ENCODE results near the gene ARF1.
"Not testable (repeated sequence)": the region's sequence is repeated elsewhere in the genome, so short reads cannot be mapped to it uniquely, and the experiment has no call there.

Gene ARF1

DNA sequence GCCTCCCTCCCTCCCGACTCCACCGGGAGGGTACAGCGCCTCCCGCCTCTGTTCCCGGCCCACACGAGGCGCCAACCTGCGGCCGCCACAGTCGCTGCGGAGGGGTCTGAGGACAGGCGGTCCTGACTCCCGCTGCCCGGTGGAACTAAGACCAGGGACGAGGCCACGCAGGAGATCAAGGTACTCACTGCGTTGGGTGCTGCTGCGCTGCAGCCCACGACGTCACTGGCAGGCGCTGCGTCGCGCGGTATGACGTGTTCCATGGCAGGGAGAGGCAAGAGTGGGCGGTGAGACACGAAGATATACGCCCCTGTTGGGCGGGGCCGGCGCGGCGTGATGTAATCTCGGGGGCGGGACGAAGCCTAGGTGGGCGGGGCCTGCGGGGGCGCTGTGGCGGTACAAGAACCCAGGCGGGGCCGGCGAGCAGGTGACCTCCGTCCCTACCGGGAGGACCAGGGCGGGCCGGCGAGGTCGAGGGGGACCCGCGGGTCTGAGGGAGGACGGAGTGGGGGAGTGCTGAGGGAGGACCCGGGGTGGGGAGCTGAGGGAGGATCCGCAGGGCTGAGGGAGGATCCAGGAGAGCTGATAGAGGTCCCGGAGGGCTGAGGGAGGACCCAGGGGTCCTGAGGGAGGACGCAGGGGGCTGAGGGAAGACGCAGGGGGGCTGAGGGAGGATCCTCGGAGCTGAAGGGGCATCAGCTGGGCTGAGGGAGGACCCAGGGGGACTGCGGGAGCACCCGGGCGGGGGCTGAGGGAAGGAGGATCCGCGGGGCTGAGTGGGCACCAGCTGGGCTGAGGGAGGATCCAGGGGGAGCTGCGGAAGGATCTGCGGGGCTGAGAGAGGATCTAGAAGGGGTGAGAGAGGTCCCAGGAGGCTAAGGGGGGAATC is 26.8 kb downstream of the ARF1 start, which contains the start of gene MRPL55:
Gene MRPL55, minus strand, starts transcription at position 227 of the 889 bp plus-strand sequence. CDS start 1,039 bp downstream, outside the sequence.
- DNase-seq (ENCODE audit: low read depth) = peak; percentile 87
- H3K4me3 ChIP-seq (ENCODE audit: low read depth, low read length) = peak within 1 kb of the TSS; percentile 90
- TF ChIP-seq, protein P1, sequence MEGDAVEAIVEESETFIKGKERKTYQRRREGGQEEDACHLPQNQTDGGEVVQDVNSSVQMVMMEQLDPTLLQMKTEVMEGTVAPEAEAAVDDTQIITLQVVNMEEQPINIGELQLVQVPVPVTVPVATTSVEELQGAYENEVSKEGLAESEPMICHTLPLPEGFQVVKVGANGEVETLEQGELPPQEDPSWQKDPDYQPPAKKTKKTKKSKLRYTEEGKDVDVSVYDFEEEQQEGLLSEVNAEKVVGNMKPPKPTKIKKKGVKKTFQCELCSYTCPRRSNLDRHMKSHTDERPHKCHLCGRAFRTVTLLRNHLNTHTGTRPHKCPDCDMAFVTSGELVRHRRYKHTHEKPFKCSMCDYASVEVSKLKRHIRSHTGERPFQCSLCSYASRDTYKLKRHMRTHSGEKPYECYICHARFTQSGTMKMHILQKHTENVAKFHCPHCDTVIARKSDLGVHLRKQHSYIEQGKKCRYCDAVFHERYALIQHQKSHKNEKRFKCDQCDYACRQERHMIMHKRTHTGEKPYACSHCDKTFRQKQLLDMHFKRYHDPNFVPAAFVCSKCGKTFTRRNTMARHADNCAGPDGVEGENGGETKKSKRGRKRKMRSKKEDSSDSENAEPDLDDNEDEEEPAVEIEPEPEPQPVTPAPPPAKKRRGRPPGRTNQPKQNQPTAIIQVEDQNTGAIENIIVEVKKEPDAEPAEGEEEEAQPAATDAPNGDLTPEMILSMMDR (IDR thresholded peaks at IDR 0.05; ENCODE audit: low read depth, low read length, missing control alignments) = peak; percentile 8

DNA sequence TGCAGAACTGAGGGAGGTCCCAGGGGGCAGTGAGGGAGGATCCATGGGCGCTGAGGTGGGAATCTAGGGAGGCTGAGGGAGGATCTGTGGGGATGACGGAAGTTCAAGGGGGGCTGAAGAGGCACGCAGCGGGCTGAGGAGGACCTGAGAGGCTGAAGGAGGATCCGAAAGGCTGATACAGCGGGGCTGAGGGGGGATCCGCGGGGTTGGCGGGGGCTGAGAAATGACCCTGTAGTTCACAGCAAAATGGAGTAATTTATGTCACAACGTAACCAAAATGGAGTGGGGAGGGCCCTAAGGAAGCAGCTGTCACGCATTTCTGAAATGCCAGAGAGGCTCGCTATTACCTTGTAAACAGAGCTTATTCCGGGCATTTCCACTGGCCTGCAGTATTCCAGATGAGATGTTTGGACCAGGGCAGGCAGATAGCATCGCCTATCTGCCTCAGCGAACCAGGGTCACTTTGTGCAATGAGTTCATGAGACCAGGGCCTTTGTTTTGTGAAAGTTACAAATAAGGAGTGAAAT is 27.5 kb downstream of the ARF1 start:
- DNase-seq (ENCODE audit: low read depth) = no peak
- TF ChIP-seq, protein P1 (IDR thresholded peaks at IDR 0.05; ENCODE audit: low read depth, low read length, missing control alignments) = no peak

DNA sequence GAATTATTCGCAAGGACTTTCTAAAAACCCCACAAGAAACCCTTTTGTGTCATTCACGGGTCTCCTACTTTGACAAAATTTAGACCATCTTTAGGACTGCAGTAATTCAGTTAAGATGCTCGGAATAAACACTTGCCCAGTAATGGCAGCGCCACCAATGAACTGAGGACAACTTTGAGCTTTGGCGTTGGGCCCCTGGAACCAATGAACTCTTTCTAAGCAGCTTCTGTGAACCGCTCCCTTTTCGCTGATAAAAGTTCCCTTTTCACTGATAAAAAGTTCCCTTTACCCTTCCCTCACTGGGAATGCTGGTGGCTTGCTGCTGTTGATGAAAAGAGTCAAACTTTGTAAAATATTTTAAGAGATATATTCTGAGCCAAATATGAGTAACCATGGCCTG is 28.0 kb downstream of the ARF1 start:
- no peak for DNase-seq (ENCODE audit: low read depth)
- TF ChIP-seq, protein P1 (IDR thresholded peaks at IDR 0.05; ENCODE audit: low read depth, low read length, missing control alignments) = no peak
- no peak overlapping the region for H3K4me3 ChIP-seq (ENCODE audit: low read depth, low read length)

More for the DNA sequence above, 27.5 kb downstream of the ARF1 start:
- H3K4me3 ChIP-seq (ENCODE audit: low read depth, low read length) = peak overlapping the region; percentile 90

DNA sequence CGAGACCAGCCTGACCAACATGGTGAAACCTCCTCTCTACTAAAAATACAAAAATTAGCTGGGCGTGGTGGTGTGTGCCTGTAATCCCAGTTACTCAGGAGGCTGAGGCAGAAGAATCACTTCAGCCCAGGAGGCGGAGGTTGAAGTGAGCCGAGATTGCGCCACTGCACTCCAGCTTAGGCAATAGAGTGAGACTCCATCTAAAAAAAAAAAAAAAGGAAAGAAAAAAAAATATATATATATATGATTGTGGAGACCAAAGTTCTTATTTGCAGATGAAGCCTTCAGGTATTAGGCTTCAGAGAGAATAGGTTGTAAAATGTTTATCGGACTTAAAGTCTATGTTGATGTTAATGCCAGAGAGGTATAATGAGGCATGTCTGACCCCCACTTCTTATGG is 28.8 kb downstream of the ARF1 start:
- DNase-seq (ENCODE audit: low read depth) = not testable (repeated sequence)

DNA sequence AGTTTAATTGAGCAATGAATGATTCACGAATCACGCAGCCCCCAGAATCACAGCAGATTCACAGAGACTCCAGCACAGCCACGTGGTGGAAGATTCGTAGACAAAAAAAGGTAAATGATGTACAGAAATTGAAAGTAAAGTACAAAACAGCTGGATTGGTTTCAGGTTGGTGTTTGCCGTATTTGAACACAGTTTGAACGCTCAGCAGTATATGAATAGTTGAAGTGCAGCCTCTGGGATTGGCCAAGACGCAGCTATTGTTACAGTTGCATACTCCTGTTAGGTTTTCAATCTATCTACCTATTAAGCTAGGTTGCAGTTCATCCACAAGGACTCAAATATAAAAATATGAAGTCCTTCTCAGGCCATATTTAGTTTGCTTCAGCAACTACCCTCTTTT is 29.7 kb downstream of the ARF1 start:
- H3K4me3 ChIP-seq (ENCODE audit: low read depth, low read length) = no peak overlapping the region
- DNase-seq (ENCODE audit: low read depth) = no peak
- TF ChIP-seq, protein P1 (IDR thresholded peaks at IDR 0.05; ENCODE audit: low read depth, low read length, missing control alignments) = no peak

More for the DNA sequence above, 28.8 kb downstream of the ARF1 start:
- H3K4me3 ChIP-seq (ENCODE audit: low read depth, low read length) = not testable (repeated sequence)

DNA sequence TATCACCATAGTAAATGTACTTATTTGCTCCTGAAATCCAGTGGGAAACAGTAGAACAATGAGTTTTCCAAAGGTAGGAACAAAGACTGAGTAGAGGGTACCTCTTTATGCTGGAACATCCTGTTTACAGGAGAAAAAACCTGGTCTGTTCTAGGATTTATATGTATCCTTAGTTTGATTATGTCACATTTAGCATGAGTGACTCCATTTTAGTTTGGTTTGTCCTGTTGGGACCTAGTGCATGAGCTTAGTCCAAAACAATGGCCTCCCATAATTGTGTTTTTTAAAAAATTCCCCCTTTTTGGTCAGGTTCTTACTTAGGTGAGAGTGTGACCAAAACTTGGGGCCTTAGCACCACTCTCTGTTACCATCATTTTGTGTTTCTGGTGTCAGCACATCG is 30.1 kb downstream of the ARF1 start:
- H3K4me3 ChIP-seq (ENCODE audit: low read depth, low read length) = no peak overlapping the region
- DNase-seq (ENCODE audit: low read depth) = no peak
- TF ChIP-seq, protein P1 (IDR thresholded peaks at IDR 0.05; ENCODE audit: low read depth, low read length, missing control alignments) = no peak

DNA sequence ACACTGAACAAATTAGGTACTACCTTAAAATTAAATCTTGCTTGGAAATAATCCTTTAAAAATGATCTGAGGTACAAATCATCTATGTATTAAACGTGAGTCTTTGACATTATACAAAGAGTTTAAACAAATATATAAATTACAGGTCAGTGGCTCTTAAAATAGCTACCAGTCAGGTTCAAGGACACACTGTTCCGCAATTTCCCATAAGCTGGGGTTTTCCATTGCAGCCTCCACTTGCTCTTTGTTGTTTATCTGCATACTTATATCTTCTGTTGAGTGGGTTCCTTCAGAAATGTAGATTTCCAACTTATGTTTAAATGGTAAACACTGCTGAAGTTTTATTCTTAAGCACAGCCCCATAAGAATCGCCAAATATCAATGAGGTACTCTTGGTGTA is 32.3 kb downstream of the ARF1 start:
- TF ChIP-seq, protein P1 (IDR thresholded peaks at IDR 0.05; ENCODE audit: low read depth, low read length, missing control alignments) = no peak
- no peak overlapping the region for H3K4me3 ChIP-seq (ENCODE audit: low read depth, low read length)
- DNase-seq (ENCODE audit: low read depth) = no peak
